Measurements from ENCODE around the gene ABCG8. TPM values are rescaled to one million over a fixed set of nuclear protein-coding genes. Genes with fewer than 3 reads are reported as not detected.
"Not testable (repeated sequence)": the region's sequence is repeated elsewhere in the genome, so short reads cannot be mapped to it uniquely, and the experiment has no call there.

Gene ABCG8
- polyA plus RNA-seq, 10 donors, result 0.04 to 0.12 (median 0.04) TPM; not detected in 2

- not testable (repeated sequence) for DNase-seq
Observed at GRCh38 chr2:43911136-43911790, 72.5 kb downstream of the ABCG8 start.

- no peak for DNase-seq
Observed at GRCh38 chr2:43924463-43924862, 85.7 kb downstream of the ABCG8 start.

- no peak for DNase-seq
Observed at GRCh38 chr2:43925431-43925830, 86.7 kb downstream of the ABCG8 start.

GRCh38 chr2:43927442-43927841, 88.7 kb downstream of the ABCG8 start:
- no peak for DNase-seq

- no peak for DNase-seq
Observed at GRCh38 chr2:43931293-43931692, 92.5 kb downstream of the ABCG8 start.

Other genes with a start within 250 kb of the ABCG8 start
- 10 to 100 TPM; 16.2 to 24.7 (median 18.2) TPM for gene THADA, start 242.9 kb upstream of the ABCG8 start, polyA plus RNA-seq (ENCODE audit: insufficient read length in 10 of 10)
- 10 to 100 TPM in 3 of 10 donors, 1 to 10 TPM in 7; 4.4 to 21.3 (median 6.8) TPM for gene PLEKHH2, start 201.7 kb upstream of the ABCG8 start, polyA plus RNA-seq (ENCODE audit: insufficient read length in 10 of 10)
- gene C1GALT1C1L, start 162.5 kb upstream of the ABCG8 start, polyA plus RNA-seq (ENCODE audit: insufficient read length in 10 of 10), result 1 to 10 TPM in 7 of 10 donors, under 1 TPM in 3; 0.70 to 1.9 (median 1.3) TPM
- gene DYNC2LI1, start 64.9 kb upstream of the ABCG8 start, polyA plus RNA-seq (ENCODE audit: insufficient read length in 10 of 10), result 10 to 100 TPM; 16.3 to 30.8 (median 18.8) TPM
- gene ABCG5, start 132 bp upstream of the ABCG8 start, polyA plus RNA-seq (ENCODE audit: insufficient read length in 10 of 10), result under 1 TPM in 3 of 10 donors, not detected in 7; 0.08 to 0.13 (median 0.08) TPM
- 100 to 1,000 TPM in 1 of 10 donors, 10 to 100 TPM in 9; 60.1 to 100 (median 77.8) TPM for gene LRPPRC, start 157.0 kb downstream of the ABCG8 start, polyA plus RNA-seq (ENCODE audit: insufficient read length in 10 of 10)

All from muscle of back (tissue), 11 donors.